ENCODE results near the gene MOV10. TPM values are rescaled to one million over a fixed set of nuclear protein-coding genes. Genes with fewer than 3 reads are reported as not detected.
A peak's percentile ranks its signal among the peaks of the same experiment; 100 is the strongest.

Gene MOV10
- total and polyA plus RNA-seq, 10 of the 15 experiments (the other 5 are each of a cell fraction or from before 2014, with no cell fraction given), result 21.0 to 80.3 (median 49.8) TPM

- Histone ChIP-seq H3K4me1 (ENCODE audit: control insufficient read depth, insufficient read depth, low read length) (no peaks in the 10 kb centered on the region), H3K9ac (ENCODE audit: control insufficient read depth, insufficient read depth, low read length) (no peak overlapping the region), H3K79me2 (ENCODE audit: control insufficient read depth, insufficient read depth, low read length) (no peaks in the 10 kb centered on the region), H3K27ac (ENCODE audit: control insufficient read depth, insufficient read depth) (no peak overlapping the region), H3K4me2 (ENCODE audit: control insufficient read depth, insufficient read depth) (no peak overlapping the region), H3K4me3 (no peak overlapping the region), H4K20me1 (ENCODE audit: control insufficient read depth, insufficient read depth) (no peaks in the 10 kb centered on the region), H3K27me3 (replicated peaks in 1 of 2; ENCODE audit: control insufficient read depth in 2 of 2, insufficient read depth in 2 of 2, low read length in 1 of 2) (no peaks in the 10 kb centered on the region), H3K36me3 (ENCODE audit: control insufficient read depth in 2 of 2, insufficient read depth in 2 of 2, low read length in 1 of 2) (peaks cover 0 to 31% of the 10 kb centered on the region in 2 experiments; a peak in 3 of 4 replicates), H3K9me3 (replicated peaks; ENCODE audit: control insufficient read depth, insufficient read depth, low read length) (no peaks in the 10 kb centered on the region), H2AFZ (ENCODE audit: control insufficient read depth, low read depth, low read length) (no peak overlapping the region)
- ATAC-seq (no peak), DNase-seq (ENCODE audit: low read depth, low spot score) (no peak), FAIRE-seq (no peak)
- ChIA-PET SMC1A (ENCODE audit: uncharacterized antibody, unreplicated experiment) (no interaction called here), POLR2A (no interaction called here), RAD21 (ENCODE audit: unreplicated experiment) (no interaction called here), CTCF (no interaction called here)
- in situ Hi-C loops (cut with MboI), result no loop called here
- BruUV-seq (replicated peaks), result no TSS peak
- WGBS (ENCODE audit: insufficient coverage, insufficient replicate concordance, low lambda C conversion rate, missing lambda C conversion rate), result 10% methylated on average over 2 of the region's 2 CpGs
- no peak for TF ChIP-seq GATAD2B (conservative IDR thresholded peaks at IDR 0.05; ENCODE audit: low read depth)
- TF ChIP-seq JUNB (IDR thresholded peaks at IDR 0.05), result peak; percentile 68
- intact Hi-C loops (cut with micrococcal nuclease; ENCODE audit: unreplicated experiment), result loop anchor here (5.0 kb wide), 1 partner anchor 35 kb away; no protein-coding TSS in a partner anchor
Measured at GRCh38 chr1:112666946-112667345, 7.5 kb upstream of the MOV10 start.

- peaks cover 0 to 13% of the 10 kb centered on the region in 2 experiments; a peak in 1 of 4 replicates for H3K36me3 ChIP-seq (ENCODE audit: control insufficient read depth in 2 of 2, insufficient read depth in 2 of 2, low read length in 1 of 2)
- H3K9me3 ChIP-seq (replicated peaks; ENCODE audit: control insufficient read depth, insufficient read depth, low read length), result no peaks in the 10 kb centered on the region
- peaks cover 9% of the 10 kb centered on the region for H3K4me1 ChIP-seq (ENCODE audit: control insufficient read depth, insufficient read depth, low read length)
- intact Hi-C loops (cut with micrococcal nuclease; ENCODE audit: unreplicated experiment) (no loop called here), in situ Hi-C loops (cut with MboI) (no loop called here)
- no peak overlapping the region for H3K27ac ChIP-seq (ENCODE audit: control insufficient read depth, insufficient read depth)
- ATAC-seq, result no peak
- no peak overlapping the region for H3K9ac ChIP-seq (ENCODE audit: control insufficient read depth, insufficient read depth, low read length)
- H3K4me2 ChIP-seq (ENCODE audit: control insufficient read depth, insufficient read depth), result no peak overlapping the region
- ChIA-PET POLR2A (interaction anchor here (0.6 to 1.1 kb wide), 4 partner anchors 11 to 46 kb away, joined by 3 to 5 read pairs (median 4); no protein-coding TSS in a partner anchor), RAD21 (ENCODE audit: unreplicated experiment) (interaction anchor here (1.1 to 4.8 kb wide), 5 partner anchors 14 to 170 kb away, joined by 3 to 42 read pairs (median 7); no protein-coding TSS in a partner anchor), CTCF (interaction anchor here (0.6 to 6.2 kb wide), 10 partner anchors 7 to 281 kb away, joined by 3 to 33 read pairs (median 5); partner anchors contain the start of gene RHOC), SMC1A (ENCODE audit: uncharacterized antibody, unreplicated experiment) (interaction anchor here (0.9 to 3.3 kb wide), 11 partner anchors 8 to 281 kb away, joined by 3 to 16 read pairs (median 5); no protein-coding TSS in a partner anchor)
- H2AFZ ChIP-seq (ENCODE audit: control insufficient read depth, low read depth, low read length), result no peak overlapping the region
- no peak for TF ChIP-seq NFYB (IDR thresholded peaks at IDR 0.05; ENCODE audit: insufficient read depth, low read depth, low read length)
- no peak for TF ChIP-seq TARDBP (IDR thresholded peaks at IDR 0.05; ENCODE audit: borderline replicate concordance)
- no peak for TF ChIP-seq RELB (IDR thresholded peaks at IDR 0.05; ENCODE audit: low read depth)
- TF ChIP-seq CBFB (IDR thresholded peaks at IDR 0.05; ENCODE audit: low read depth), result no peak
- no peak for TF ChIP-seq NR2F1 (conservative IDR thresholded peaks at IDR 0.05)
- TF ChIP-seq JUND (IDR thresholded peaks at IDR 0.05; ENCODE audit: low read depth, low read length), result no peak
- no peak for TF ChIP-seq BMI1 (IDR thresholded peaks at IDR 0.05; ENCODE audit: borderline replicate concordance)
- no peak for TF ChIP-seq IRF4 (IDR thresholded peaks at IDR 0.05; ENCODE audit: low read depth, low read length)
- no peak for TF ChIP-seq CREM (IDR thresholded peaks at IDR 0.05; ENCODE audit: low read depth)
- TF ChIP-seq ZBTB11 (CRISPR knock-in tag; IDR thresholded peaks at IDR 0.05), result no peak
- TF ChIP-seq TCF12 (IDR thresholded peaks at IDR 0.05; ENCODE audit: low read depth, low read length), result no peak
- no peaks in the 10 kb centered on the region for H4K20me1 ChIP-seq (ENCODE audit: control insufficient read depth, insufficient read depth)
- H3K79me2 ChIP-seq (ENCODE audit: control insufficient read depth, insufficient read depth, low read length), result peaks cover 16% of the 10 kb centered on the region
- no peak for FAIRE-seq
- H3K4me3 ChIP-seq, result no peak overlapping the region
- no peak for DNase-seq (ENCODE audit: low read depth, low spot score)
- H3K27me3 ChIP-seq (replicated peaks in 1 of 2; ENCODE audit: control insufficient read depth in 2 of 2, insufficient read depth in 2 of 2, low read length in 1 of 2), result no peaks in the 10 kb centered on the region
- 89% methylated on average over 2 of the region's 2 CpGs for WGBS (ENCODE audit: insufficient coverage, insufficient replicate concordance, low lambda C conversion rate, missing lambda C conversion rate)
- no TSS peak for BruUV-seq (replicated peaks)
Measured at GRCh38 chr1:112672009-112672408, 2.5 kb upstream of the MOV10 start.

Data from GM12878 (cell line).